Gastroesophageal sphincter (tissue), 4 donors: ENCODE results near the gene FPR1. TPM values are rescaled to one million over a fixed set of nuclear protein-coding genes. Genes with fewer than 3 reads are reported as not detected.
A peak's percentile ranks its signal among the peaks of the same experiment; 100 is the strongest.

Experiments
- ATAC-seq: fragments of 150-250 bp; one replicate; pipeline ENCODE4 v1.9.1; 2016; ENCODE audit warnings: mild to moderate bottlenecking, moderate library complexity
- H3K27ac ChIP-seq, 4 donors: fragments of 200-600 bp; sonication (generic) in 3 of 4; 1 replicate in 3 of 4; 2 replicates in 1 of 4; pipeline ENCODE4 v1.5.1; 2016 to 2019
- H3K27me3 ChIP-seq: fragments of 200-600 bp; sonication (generic); one replicate; pipeline ENCODE4 v1.5.1; 2019
- H3K36me3 ChIP-seq, 2 donors: fragments of 200-600 bp; sonication (generic); one replicate each; pipeline ENCODE4 v1.5.1; 2019; ENCODE audit warnings: control low read depth in 1 of 2
- H3K4me1 ChIP-seq, 3 donors: fragments of 200-600 bp; sonication (generic); 1 replicate in 2 of 3; 2 replicates in 1 of 3; pipeline ENCODE4 v1.5.1; 2016 to 2019; ENCODE audit warnings: control low read depth in 2 of 3
- H3K4me3 ChIP-seq, 2 donors: fragments of 200-600 bp; sonication (generic); one replicate each; pipeline ENCODE4 v1.5.1; 2019; ENCODE audit warnings: mild to moderate bottlenecking in 1 of 2, moderate library complexity in 1 of 2
- H3K9me3 ChIP-seq, 3 donors: fragments of 200-600 bp; sonication (generic); one replicate each; pipeline ENCODE4 v1.5.1; 2017 to 2019; ENCODE audit warnings: control low read depth in 2 of 3
- EP300 ChIP-seq: sonication (generic); formaldehyde crosslinking; IDR thresholded peaks from one replicate; pipeline ENCODE4 v1.6.1; 2017; ENCODE audit warnings: antibody characterized with exemption, mild to moderate bottlenecking
- POLR2A ChIP-seq, 2 donors: fragments of 450-650 bp; IDR thresholded peaks; one replicate each; pipeline ENCODE4 v1.6.1; 2017; ENCODE audit warnings: antibody characterized with exemption in 2 of 2, mild to moderate bottlenecking in 2 of 2, moderate library complexity in 1 of 2
- POLR2AphosphoS5 ChIP-seq: sonication (generic); formaldehyde crosslinking; IDR thresholded peaks from one replicate; pipeline ENCODE4 v1.6.1; 2017; ENCODE audit warnings: antibody characterized with exemption
- WGBS, 2 donors: methylation state at CpG; one replicate each; pipeline ENCODE4 v1.1.5; 2018; ENCODE audit warnings: low coverage in 1 of 2; 5-methylcytosine and 5-hydroxymethylcytosine counted together
- total RNA-seq, 4 donors: library from RNA; depleted of rRNA; stranded (reverse); fragments of >200 nt; gene quantifications; one replicate each; pipeline ENCODE4 v1.1.0, GENCODE V29; 2016
- TF ChIP-seq, protein P1 (sequence below), 4 experiments: fragments of 200-600 bp in 2 of 4; fragments of 450-650 bp in 2 of 4; sonication (generic) in 1 of 4; IDR thresholded peaks; one replicate each; pipeline ENCODE4 v1.5.1; 2017 to 2019; ENCODE audit warnings: antibody characterized with exemption in 4 of 4, mild to moderate bottlenecking in 2 of 4, moderate library complexity in 2 of 4

The FPR1 gene
- total RNA-seq, 4 donors from 2014 or later: 0.93 to 19.8 (median 9.2) TPM

DNA sequence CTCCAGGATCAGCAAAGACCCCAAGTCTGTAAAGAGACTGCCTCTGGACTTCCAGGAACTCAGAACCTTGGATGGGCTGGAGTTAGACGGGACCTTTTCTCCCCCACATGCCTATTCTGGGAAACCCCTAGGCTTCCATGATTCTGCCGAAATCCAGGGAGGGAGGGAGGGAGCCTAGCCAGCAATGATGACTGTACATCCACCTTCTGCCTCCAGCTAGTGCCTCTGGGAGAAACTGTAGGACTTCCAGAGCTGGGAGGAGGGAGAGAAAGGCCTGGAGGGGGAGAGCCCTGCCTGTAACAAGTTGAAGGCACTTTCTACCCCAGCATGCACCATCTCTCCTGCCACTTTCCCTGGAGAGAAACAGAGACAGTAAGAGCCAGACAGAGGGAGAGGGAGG, 21.9 kb downstream of the FPR1 start:
- TF ChIP-seq, protein P1, sequence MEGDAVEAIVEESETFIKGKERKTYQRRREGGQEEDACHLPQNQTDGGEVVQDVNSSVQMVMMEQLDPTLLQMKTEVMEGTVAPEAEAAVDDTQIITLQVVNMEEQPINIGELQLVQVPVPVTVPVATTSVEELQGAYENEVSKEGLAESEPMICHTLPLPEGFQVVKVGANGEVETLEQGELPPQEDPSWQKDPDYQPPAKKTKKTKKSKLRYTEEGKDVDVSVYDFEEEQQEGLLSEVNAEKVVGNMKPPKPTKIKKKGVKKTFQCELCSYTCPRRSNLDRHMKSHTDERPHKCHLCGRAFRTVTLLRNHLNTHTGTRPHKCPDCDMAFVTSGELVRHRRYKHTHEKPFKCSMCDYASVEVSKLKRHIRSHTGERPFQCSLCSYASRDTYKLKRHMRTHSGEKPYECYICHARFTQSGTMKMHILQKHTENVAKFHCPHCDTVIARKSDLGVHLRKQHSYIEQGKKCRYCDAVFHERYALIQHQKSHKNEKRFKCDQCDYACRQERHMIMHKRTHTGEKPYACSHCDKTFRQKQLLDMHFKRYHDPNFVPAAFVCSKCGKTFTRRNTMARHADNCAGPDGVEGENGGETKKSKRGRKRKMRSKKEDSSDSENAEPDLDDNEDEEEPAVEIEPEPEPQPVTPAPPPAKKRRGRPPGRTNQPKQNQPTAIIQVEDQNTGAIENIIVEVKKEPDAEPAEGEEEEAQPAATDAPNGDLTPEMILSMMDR (IDR thresholded peaks at IDR 0.05): no peak
- no peak for TF ChIP-seq POLR2AphosphoS5
- no peak for TF ChIP-seq POLR2A (IDR thresholded peaks at IDR 0.05)
- no peak for TF ChIP-seq EP300
- Histone ChIP-seq H3K4me1 (peaks cover 0 to 8% (median 0%) of the 10 kb centered on the region in 3 donors), H3K9me3 (peaks cover 0 to 9% (median 0%) of the 10 kb centered on the region in 3 donors), H3K4me3 (no peak overlapping the region), H3K27me3 (peaks cover 92% of the 10 kb centered on the region), H3K27ac (no peak overlapping the region), H3K36me3 (no peaks in the 10 kb centered on the region)
- WGBS, 2 donors: no CpG with 5 or more reads among the region's 2 CpGs
- ATAC-seq: no peak

DNA sequence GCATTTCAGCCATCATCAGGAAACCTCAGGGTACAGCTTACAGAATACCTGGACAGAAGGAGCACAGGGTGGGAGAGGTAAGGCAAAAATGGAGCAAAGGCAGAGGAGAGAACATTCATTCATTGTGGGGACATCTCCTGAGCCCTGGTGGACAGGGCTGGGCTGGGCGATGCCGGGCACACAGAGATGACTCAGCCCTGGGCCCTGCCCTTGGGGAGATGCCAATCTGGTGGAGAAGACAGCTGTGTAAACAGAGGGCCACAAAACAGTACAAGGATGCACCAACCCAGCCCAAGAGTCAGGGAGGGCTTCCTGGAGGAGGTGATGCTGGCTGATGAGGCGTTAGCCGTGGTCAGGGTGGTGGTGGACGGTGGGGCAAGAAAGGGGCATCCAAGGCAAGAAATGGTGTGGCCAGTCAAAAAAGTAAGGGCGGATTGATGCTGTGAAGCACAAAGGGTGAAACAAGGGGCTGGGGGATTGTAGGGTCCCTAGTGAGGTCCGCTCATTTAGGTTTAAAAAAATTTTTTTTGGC, 24.3 kb downstream of the FPR1 start:
- Histone ChIP-seq H3K4me3 (no peak overlapping the region), H3K27ac (no peak overlapping the region), H3K4me1 (peaks cover 0 to 8% (median 0%) of the 10 kb centered on the region in 3 donors), H3K27me3 (peaks cover 93% of the 10 kb centered on the region), H3K36me3 (no peaks in the 10 kb centered on the region), H3K9me3 (peaks cover 0 to 9% (median 0%) of the 10 kb centered on the region in 3 donors)
- no peak for ATAC-seq
- TF ChIP-seq POLR2AphosphoS5 (no peak), EP300 (no peak), POLR2A (IDR thresholded peaks at IDR 0.05) (no peak)
- TF ChIP-seq, protein P1 (IDR thresholded peaks at IDR 0.05): no peak
- WGBS, 2 donors: 74 to 76% methylated on average over 5 to 6 of the region's 7 CpGs

DNA sequence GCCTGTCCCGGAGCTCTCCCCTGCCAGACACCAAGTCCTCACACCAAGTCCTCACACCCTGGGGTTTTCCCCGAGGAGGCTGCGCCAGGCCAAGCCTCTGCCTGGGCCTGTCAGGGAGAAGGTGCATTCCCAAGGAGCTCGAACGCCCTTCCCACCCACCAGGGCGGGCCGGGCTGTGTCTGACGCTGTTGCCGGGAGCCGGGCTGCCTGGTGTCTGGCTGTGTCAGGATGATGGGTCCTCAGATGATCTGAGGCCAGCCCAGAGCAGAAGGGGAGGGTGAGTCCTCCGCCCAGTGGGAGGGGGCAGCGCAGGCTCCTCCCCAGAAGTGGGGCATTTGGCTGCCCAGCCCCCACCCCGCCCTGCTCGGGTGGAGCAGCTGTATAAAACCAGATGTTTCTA, 25.6 kb downstream of the FPR1 start:
- H3K4me3 ChIP-seq: no peak overlapping the region
- no peaks in the 10 kb centered on the region for H3K36me3 ChIP-seq
- peak overlapping the region in 1 of 4 donors; percentile 22 for H3K27ac ChIP-seq
- ATAC-seq: peak; percentile 88
- peaks cover 0 to 8% (median 0%) of the 10 kb centered on the region in 3 donors for H3K4me1 ChIP-seq
- peaks cover 0 to 8% (median 0%) of the 10 kb centered on the region in 3 donors for H3K9me3 ChIP-seq
- WGBS, 2 donors: 20% methylated on average over 3 of the region's 14 CpGs; no CpG with 5 or more reads in 1 of the 2 donors
- TF ChIP-seq, protein P1 (IDR thresholded peaks at IDR 0.05): no peak
- TF ChIP-seq POLR2AphosphoS5 (no peak), EP300 (no peak), POLR2A (IDR thresholded peaks at IDR 0.05) (no peak)
- peaks cover 98% of the 10 kb centered on the region for H3K27me3 ChIP-seq

DNA sequence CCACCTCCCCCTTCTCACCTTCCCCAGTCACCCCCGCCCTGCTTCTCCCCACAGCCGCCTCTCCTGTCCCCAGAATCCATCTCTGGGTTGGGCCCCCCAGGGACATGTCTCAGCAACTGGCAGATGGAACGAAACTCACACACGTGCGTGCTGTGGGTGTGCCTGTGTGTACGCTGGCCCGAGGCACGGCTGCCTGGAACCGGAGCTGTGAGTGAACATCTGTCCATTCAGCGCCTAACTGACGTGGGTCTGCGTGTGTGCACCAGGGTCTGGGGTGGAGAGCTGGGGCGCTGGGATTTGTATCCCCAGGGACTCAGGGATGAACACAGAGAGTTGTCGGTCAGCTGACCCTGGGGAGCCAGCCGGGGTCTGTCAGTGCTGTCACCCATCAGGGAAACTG, 27.1 kb downstream of the FPR1 start:
- WGBS, 2 donors: 23% methylated on average over 3 of the region's 15 CpGs; no CpG with 5 or more reads in 1 of the 2 donors
- ATAC-seq: peak; percentile 42
- H3K27ac ChIP-seq: no peak overlapping the region
- peaks cover 98% of the 10 kb centered on the region for H3K27me3 ChIP-seq
- H3K4me3 ChIP-seq: no peak overlapping the region
- no peaks in the 10 kb centered on the region for H3K9me3 ChIP-seq
- peaks cover 0 to 13% (median 0%) of the 10 kb centered on the region in 3 donors for H3K4me1 ChIP-seq
- H3K36me3 ChIP-seq: no peaks in the 10 kb centered on the region
- TF ChIP-seq POLR2AphosphoS5 (no peak), EP300 (no peak), POLR2A (IDR thresholded peaks at IDR 0.05) (no peak)
- TF ChIP-seq, protein P1 (IDR thresholded peaks at IDR 0.05): no peak

DNA sequence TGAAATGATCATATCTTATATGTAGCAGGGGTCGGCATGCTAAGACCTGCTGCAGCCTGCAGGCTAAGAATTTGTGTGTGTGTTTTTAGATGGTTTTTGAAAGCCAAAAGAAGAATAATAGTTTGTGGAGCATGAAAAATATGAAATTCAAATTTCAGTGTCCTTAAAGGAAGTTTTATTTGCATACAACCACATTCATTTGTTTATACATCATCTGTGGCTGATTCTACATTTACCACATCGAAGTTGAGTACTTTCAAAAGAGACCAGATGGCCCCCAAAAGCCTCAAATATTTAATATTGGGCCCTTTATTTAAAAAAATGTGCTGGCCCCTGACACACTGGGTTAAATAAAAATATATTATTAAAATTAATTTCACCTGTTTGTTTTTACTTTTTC, 29.2 kb downstream of the FPR1 start:
- TF ChIP-seq EP300 (no peak), POLR2A (IDR thresholded peaks at IDR 0.05) (no peak), POLR2AphosphoS5 (no peak)
- TF ChIP-seq, protein P1 (IDR thresholded peaks at IDR 0.05): no peak
- Histone ChIP-seq H3K27me3 (peaks cover 98% of the 10 kb centered on the region), H3K27ac (no peak overlapping the region)

More for the DNA sequence above, 29.2 kb downstream of the FPR1 start:
- WGBS, 2 donors: 61 to 71% methylated on average over 2 of the region's 2 CpGs
- Histone ChIP-seq H3K36me3 (no peaks in the 10 kb centered on the region), H3K4me3 (no peak overlapping the region), H3K4me1 (peaks cover 0 to 19% (median 0%) of the 10 kb centered on the region in 3 donors), H3K9me3 (no peaks in the 10 kb centered on the region)
- ATAC-seq: no peak
